WI38 (cell line): ENCODE results near the gene SYCP2.

Experiments
- H3K4me3 ChIP-seq: 2 replicates; pipeline ENCODE4 v1.5.1; 2011; ENCODE audit warnings: low read depth, mild to moderate bottlenecking, control low read depth, low read length
- CTCF ChIP-seq: IDR thresholded peaks from 2 replicates; pipeline ENCODE4 v1.5.1; 2012; ENCODE audit warnings: low read depth, mild to moderate bottlenecking, control low read depth, low read length

SYCP2 gene

GRCh38 chr20:59825563-59825920, 107.9 kb downstream of the SYCP2 start:
- no peak for TF ChIP-seq CTCF
- H3K4me3 ChIP-seq = no peak overlapping the region

GRCh38 chr20:59824711-59825562, 108.5 kb downstream of the SYCP2 start:
- no peak for TF ChIP-seq CTCF
- H3K4me3 ChIP-seq = no peak overlapping the region

DNA sequence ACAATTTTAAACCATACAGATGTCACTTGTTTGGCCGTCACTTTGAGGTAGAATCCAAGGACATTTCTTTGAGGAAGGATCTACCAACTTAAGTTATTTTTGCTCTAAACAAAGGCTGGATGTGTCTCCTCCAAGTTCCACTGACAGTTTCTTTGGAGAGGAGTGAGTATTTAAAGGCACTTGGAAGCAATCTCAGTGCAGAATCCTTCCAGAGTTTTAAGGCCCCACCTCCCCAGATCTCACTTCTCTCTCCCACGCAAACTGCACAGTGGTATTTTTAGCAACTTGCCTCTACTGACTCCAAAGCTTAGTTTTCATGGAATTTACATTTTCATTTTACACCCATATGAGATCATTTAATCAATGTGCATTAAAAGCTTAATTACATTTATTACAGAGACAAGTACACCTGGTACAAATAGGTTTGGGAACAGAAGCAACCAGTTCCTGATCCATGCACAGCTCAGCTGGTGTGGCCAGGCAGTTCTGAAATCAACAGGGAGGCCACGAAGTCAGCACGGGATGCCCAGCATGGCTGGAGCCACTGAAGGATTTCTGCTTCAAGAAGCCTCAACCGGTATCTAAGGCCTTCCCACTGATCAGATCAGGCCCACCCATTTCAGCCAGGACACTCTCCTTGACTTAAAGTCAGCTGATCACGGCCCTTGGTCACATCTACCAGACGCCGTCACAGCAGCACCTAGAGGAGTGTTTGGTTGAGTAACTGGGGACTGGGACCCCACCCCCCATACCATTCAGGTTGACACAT, 109.8 kb downstream of the SYCP2 start:
- H3K4me3 ChIP-seq = no peak overlapping the region
- no peak for TF ChIP-seq CTCF

GRCh38 chr20:59823030-59823423, 110.4 kb downstream of the SYCP2 start:
- no peak for TF ChIP-seq CTCF
- H3K4me3 ChIP-seq = no peak overlapping the region

DNA sequence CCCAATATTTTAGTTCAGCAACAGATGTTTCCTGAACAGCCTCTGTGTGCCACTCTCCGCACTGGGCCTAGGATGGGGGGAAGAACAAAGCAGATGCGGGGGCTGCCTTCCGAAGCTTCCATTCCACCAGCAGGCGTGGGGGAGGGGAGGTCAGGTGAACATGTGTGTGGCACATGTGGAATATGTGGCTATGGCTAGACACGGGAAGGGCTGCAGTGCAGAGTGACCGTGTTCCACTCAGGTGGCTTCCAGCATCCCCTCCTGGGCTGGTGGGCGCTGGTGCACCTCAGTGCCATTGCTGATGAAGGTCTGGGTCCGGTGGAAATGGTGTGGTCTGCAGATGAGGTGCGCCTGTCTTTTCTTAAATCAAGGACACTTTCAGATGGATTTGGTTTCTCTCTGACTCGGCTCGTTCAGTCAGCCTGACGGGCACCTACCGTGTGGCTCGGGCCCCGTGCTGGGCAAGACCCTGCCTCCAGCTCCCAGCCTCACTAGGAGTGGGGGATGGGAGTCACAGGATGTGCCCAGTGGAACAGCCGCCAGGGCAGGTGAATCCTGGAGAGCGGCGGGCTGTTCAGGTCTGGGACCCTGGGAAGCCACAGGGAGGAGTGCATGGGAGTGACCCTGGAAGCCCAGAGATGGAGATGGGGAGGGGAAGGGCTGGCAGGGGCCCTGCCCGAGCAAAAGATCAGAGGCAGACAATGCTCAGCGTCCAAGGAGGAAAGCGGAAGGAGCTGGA, 111.0 kb downstream of the SYCP2 start:
- no peak overlapping the region for H3K4me3 ChIP-seq
- no peak for TF ChIP-seq CTCF

DNA sequence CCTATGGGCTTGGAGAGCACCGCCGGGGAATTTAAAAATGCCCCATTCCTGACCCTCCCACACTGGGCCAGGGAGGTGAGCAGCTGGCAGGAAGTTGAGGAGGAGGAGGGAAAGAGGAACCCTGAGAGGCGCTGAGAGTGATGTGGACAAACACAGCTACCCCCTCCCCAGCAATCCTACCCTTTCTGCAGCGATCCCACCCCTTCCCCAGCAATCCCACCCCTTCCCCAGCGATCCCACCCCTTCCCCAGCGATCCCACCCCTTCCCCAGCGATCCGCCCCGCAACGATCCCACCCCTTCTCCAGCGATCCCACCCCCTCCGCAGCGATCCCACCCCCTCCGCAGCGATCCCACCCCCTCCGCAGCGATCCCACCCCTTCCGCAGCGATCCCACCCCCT, 111.6 kb downstream of the SYCP2 start:
- no peak for TF ChIP-seq CTCF
- no peak overlapping the region for H3K4me3 ChIP-seq
